ENCODE data around the gene CLSTN2.

DNA sequence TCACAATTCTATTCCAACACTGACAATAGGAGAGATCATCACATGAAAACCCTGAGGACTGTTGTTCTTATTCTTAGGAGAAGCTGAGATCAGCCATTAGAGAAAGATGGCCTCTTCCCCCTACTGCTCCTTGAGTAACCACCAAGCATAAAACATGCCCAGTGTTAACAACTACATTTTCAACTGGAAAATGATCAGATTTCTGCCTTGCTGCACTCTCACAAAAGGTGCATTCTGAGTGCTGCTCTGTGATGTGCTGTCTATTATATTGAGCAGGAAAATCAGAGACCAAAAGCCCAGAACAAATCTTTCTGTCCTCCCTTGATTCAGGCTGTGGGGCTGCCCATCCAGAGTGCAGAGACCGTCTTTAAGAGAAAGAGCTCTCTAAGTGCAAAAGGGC lies 438.2 kb downstream of the CLSTN2 start:
- TF ChIP-seq, protein P1, sequence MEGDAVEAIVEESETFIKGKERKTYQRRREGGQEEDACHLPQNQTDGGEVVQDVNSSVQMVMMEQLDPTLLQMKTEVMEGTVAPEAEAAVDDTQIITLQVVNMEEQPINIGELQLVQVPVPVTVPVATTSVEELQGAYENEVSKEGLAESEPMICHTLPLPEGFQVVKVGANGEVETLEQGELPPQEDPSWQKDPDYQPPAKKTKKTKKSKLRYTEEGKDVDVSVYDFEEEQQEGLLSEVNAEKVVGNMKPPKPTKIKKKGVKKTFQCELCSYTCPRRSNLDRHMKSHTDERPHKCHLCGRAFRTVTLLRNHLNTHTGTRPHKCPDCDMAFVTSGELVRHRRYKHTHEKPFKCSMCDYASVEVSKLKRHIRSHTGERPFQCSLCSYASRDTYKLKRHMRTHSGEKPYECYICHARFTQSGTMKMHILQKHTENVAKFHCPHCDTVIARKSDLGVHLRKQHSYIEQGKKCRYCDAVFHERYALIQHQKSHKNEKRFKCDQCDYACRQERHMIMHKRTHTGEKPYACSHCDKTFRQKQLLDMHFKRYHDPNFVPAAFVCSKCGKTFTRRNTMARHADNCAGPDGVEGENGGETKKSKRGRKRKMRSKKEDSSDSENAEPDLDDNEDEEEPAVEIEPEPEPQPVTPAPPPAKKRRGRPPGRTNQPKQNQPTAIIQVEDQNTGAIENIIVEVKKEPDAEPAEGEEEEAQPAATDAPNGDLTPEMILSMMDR (IDR thresholded peaks at IDR 0.05; ENCODE audit: insufficient read depth, low read depth, low read length), result no peak
- no peak for TF ChIP-seq EZH2 (IDR thresholded peaks at IDR 0.05; ENCODE audit: insufficient read depth, low read length)
